NAMALWA (cell line): ENCODE data around the gene SLAMF8.
A peak's percentile ranks its signal among the peaks of the same experiment; 100 is the strongest.

ENCODE experiments used
- DNase-seq: peaks from one replicate; pipeline ENCODE4 v3.0.0-alpha.2; 2015; ENCODE audit warnings: low spot score

SLAMF8 gene

DNA sequence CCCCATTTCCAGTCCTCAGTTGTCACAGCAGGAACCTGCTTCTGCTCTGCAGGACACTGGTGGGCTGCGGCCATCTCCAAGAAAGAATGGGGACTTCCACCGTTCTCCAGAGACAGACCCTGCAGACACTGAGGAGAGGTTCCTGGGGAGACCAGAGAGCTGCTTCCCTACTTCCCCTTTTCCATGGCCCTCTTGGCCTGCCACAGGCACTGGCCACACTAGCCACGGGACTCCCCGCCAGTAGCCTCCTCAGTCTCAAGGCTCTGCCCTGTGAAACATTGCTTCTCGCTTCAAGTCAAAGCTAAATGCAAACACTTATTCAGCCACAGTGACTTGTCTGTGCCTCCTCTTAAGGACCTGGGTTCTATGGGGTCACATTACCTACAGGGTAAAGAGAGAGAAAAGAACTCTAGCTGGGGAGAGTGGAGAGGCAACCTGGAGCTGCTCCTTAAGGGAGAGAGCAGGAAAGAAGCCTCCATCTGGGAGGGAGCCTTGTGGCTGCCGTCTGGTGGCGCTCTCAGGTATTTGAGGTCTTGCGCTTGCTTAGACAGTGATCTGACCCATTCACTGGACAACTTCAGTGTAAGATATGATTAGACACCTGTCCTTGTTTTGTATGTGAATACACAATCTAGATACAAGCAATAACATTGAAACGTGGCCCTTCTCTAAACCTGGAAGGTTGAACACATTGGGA, 5.4 kb upstream of the SLAMF8 start:
- DNase-seq: peak; percentile 76

DNA sequence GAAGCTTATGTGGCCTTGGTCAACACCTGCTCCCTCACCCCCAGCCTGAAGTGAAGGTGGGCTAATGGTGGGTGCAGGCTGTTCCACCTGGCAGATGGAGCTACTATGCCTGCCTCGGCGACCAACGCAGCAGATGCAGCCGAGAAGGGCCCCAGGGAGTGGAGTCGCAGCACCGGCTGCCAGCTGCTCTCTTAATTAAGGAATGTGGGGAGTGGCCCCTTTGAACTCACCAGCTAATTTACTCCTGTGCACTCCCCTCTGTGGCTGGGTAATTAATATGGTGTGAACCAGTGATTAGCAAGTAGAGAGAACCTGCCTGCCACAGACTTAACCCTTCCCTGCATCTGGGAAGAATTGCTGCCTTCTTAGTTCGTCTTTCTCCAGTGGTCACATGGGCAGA, 3.3 kb upstream of the SLAMF8 start:
- DNase-seq: no peak

DNA sequence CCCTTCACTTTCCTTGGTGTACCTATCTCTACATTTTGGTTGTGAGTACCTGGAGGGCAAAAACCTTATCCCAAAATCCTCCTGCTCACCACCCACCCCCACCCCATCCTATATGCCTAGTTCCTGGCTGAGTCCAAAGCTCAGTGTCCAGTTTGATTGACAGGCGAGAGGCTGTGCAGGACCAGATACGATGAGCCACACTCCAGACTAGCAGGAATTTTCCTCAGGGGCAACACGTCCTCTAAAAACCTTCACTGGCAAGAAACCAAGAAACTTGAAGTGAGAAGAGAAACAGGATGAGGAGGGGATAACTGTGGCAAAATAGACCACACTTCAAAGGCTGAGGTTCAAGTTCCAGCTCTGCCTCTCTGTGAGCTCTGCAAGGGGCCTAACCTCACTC, 1.1 kb upstream of the SLAMF8 start:
- no peak for DNase-seq

DNA sequence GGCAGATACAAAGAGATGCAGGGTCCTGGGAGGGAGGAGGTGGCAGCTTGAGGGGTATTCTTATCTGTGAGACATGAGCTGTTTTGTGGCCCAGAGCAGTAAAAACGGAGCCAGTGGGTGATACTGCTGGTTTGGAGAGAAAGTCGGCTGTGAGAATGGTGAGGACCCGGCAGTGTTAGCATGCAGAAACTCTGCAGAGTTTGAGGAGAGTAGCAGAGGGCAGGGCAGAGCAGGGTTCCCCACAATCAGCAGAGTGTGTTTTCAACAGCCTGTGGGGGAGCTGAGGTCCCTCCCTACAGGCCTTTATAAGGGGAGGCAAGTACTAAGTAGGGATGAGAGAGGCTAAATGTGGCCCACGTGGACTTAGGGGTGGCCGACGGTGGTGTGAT, 423 bp downstream of the SLAMF8 start:
- no peak for DNase-seq

DNA sequence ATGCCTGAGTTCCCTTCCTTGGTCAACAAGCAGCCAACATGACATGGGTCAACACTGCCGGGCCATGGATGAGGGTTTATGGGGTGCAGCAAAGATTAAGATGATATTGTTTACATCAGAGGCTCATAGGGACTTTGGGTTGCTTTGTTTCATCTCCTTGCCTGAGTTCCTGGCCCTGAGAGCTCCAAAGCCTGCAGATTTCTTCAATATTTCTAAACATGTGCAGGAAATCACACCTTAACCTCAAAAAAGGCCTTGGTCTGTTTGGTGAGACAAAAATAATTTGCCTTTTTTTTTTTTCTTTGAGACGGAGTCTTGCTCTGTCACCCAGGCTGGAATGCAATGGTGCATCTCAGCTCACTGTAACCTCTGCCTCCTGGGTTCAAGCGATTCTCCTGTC, 876 bp downstream of the SLAMF8 start:
- DNase-seq: no peak

- no peak for DNase-seq
These were observed 1.5 kb downstream of the SLAMF8 start for GRCh38 chr1:159828176-159828575.

DNA sequence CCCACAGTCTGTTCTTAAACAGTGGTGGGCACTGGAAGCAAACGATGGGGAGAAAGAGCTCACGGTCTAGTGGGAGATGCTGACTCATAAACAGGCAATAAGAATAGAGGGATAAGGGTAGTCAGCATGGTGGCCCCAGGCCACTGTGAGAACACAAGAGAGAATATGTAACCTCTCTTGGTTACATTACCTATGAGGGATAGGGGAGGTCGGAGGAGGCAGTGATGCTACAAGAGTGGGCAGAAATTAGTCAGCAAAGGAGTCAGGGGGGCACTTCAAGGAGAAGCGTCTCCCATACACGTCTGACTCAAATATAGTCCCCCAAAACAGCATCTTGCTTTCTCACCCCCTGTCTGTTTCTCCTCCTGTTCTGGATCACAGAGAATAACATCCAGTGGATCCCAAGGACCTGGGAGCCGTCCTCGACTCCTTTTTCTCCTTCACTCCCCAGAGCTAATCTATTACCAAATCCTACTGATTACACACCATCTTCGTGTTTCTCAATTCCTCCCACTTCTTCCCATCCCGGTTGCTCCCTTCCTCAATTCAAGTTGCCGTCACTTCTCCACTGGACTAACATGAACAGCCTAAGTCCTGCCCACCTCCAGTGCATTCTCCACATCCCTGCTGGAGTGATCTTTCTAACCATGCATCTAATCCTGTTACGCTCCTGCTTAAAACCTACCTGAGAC, 2.1 kb downstream of the SLAMF8 start:
- DNase-seq: no peak

DNA sequence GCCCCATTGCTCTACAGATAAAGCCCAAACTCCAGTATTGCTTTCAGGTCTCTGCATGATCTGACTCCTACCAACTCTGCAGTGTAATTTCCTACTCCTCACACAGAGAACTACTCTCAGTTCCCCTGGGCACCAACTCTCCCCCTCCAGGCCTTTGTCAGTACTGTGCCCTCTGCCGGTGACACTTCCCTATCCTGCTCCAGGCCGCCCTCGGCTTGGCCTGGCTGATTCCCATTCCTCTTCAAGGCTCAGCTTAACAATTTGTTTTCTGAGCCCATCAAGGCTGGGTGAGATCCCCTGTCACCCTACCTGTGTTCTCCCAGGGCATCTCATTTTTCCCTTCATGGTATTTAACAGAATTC, 2.6 kb downstream of the SLAMF8 start:
- DNase-seq: peak; percentile 48

GRCh38 chr1:159829822-159830465, 3.3 kb downstream of the SLAMF8 start:
- no peak for DNase-seq

GRCh38 chr1:159830722-159831121, 4.0 kb downstream of the SLAMF8 start:
- no peak for DNase-seq

DNA sequence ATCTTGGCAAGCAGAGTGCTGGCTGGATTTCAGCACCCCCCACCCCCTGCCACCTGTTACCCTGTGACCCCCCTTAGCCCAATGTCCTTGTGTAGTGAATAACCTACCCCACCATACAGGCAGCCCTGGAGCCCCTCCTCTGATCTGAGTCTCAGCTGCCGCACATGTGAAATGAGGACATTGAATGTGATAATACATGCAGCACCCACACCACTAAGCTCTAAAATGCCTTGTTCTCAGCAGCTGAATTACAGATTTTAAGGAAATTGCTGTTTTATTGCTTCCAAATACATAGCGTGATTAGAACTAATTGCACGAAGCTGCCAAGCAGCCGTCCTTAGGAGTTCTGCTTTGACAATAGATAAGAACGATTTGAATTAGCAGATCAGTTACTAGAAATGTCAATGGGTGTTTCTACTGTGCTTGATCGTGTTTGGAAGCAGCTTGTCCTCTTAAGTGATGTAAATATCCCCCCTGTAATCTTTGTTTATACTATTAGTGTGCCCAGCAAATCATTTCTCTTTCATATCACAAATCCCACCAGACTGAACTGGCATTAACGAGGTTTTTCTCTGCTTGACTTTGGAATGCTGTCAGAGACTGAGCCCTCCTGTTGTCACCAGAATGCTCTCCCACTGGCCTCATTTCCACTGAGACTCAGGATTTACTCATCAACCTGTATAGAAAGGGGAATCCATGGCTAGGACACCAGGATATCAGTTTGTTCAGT, 4.9 kb downstream of the SLAMF8 start:
- no peak for DNase-seq

- DNase-seq: no peak
These were observed 5.6 kb downstream of the SLAMF8 start for GRCh38 chr1:159832309-159832708.

DNA sequence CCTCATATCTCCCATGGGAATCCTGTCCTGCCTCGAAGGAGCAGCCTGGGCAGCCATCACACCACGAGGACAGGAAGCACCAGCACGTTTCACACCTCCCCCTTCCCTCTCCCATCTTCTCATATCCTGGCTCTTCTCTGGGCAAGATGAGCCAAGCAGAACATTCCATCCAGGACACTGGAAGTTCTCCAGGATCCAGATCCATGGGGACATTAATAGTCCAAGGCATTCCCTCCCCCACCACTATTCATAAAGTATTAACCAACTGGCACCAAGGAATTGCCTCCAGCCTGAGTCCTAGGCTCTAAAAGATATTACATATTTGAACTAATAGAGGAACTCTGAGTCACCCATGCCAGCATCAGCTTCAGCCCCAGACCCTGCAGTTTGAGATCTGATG, 8.7 kb downstream of the SLAMF8 start:
- no peak for DNase-seq

DNA sequence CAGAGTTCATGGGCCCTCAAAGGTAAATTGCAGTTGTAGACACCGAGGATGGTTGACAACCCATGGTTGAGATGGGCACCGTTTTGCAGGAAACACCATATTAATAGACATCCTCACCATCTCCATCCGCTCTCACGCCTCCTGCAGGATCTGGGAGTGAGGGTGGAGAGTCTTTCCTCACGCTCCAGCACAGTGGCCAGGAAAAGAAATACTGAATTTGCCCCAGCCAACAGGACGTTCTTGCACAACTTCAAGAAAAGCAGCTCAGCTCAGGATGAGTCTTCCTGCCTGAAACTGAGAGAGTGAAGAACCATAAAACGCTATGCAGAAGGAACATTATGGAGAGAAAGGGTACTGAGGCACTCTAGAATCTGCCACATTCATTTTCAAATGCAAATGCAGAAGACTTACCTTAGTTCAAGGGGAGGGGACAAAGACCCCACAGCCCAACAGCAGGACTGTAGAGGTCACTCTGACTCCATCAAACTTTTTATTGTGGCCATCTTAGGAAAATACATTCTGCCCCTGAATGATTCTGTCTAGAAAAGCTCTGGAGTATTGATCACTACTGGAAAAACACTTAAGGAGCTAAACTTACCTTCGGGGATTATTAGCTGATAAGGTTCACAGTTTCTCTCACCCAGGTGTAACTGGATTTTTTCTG, 9.3 kb downstream of the SLAMF8 start:
- DNase-seq: no peak

DNA sequence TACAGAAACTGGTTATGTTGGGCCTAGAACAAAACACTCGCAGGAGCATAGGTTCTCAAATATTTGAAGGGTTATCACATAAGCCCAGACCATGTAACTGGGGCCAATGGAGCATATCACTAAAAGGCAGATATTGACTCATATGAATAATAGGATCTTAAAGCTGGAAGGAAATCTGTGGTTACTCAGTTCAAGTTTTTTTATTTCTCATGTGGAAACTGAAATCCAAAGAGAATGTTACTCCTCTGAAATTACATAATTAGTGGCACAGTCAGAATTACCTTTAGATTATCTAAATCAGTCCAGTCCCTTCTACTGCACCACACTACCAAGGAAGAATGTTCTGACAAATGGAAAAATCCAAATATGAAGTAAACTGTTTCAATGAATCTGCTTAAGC, 12.0 kb downstream of the SLAMF8 start:
- no peak for DNase-seq

- peak; percentile 19 for DNase-seq
These were observed 12.6 kb downstream of the SLAMF8 start for GRCh38 chr1:159839116-159839849.

GRCh38 chr1:159841749-159842148, 15.1 kb downstream of the SLAMF8 start:
- no peak for DNase-seq

GRCh38 chr1:159843459-159843858, 16.8 kb downstream of the SLAMF8 start:
- DNase-seq: no peak

- DNase-seq: no peak
These were observed 19.3 kb downstream of the SLAMF8 start for GRCh38 chr1:159845751-159846629.

DNA sequence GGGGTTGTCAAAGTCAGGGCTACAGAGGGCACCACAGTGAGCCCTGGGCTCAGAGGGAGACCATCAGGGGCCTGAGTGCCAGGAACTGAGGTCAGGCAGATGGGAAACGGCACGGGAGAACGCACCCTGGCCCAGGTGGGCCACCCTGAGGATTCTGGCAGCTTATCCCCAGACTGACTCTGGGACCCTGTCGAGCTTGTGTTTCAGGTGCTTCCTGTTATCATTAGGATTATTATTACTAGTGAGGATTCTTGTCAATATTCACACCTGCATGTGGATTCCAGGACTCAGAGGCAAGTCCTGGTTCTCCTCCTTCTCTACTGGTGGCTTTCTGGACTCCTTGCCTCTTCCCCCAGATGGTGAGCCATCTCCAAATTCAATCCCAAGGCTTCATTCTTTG, 20.6 kb downstream of the SLAMF8 start:
- no peak for DNase-seq

DNA sequence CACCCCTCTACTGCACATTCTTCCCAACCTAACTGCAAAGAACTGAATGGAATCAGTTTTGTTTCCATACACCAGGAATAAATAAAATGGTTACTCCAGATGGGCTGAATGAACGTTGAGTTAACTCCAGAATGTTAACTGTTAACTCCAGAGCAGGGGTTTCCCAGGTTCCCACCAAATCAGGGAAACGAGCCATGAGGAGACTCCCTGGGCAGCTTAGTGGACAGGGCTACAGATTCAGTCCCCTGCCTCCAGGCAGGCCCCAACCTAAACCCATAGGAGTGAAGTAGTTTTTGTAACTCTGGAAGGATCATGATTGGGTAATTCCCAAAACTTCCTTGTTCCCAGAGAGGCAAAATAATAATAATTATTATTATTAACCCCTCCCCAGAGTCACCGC, 21.7 kb downstream of the SLAMF8 start:
- no peak for DNase-seq
